Fibroblast of mammary gland (primary cell): Measurements from ENCODE around the gene NOS1AP.

Source experiments
- DNase-seq: peaks from one replicate; pipeline ENCODE4 v3.0.0-alpha.2; 2010; ENCODE audit warnings: low read depth
- H3K4me3 ChIP-seq: 2 replicates; pipeline ENCODE4 v1.5.1; 2011; ENCODE audit warnings: low read depth, mild to moderate bottlenecking, low read length, moderate library complexity; ENCODE audit not compliant: control insufficient read depth
- TF ChIP-seq, protein P1 (sequence below): conservative IDR thresholded peaks from 2 replicates; pipeline ENCODE4 v1.5.1; 2011; ENCODE audit warnings: low read depth, low read length, inconsistent platforms; ENCODE audit not compliant: control insufficient read depth, insufficient read depth

NOS1AP gene

DNA sequence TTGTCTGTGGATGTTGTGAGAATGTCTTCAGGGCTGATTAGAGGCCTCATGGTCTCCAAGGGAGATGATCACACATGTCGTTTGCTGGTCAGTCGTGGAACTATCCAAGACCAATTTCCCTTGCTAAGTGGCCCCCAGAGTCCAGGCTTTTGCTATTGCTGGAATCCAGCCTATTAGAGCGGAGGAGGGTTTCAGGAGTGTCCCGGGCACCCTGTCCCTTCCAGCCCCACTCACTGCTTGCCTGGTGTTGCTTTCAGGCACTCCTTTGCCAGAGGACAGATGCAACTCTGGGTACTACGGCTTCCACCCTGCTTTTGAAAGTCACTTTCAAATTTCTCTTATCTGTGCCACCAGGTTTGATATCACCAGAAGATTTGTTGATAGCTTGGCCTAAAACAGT, 149.1 kb downstream of the NOS1AP start:
- DNase-seq, result no peak
- no peak overlapping the region for H3K4me3 ChIP-seq
- TF ChIP-seq, protein P1, sequence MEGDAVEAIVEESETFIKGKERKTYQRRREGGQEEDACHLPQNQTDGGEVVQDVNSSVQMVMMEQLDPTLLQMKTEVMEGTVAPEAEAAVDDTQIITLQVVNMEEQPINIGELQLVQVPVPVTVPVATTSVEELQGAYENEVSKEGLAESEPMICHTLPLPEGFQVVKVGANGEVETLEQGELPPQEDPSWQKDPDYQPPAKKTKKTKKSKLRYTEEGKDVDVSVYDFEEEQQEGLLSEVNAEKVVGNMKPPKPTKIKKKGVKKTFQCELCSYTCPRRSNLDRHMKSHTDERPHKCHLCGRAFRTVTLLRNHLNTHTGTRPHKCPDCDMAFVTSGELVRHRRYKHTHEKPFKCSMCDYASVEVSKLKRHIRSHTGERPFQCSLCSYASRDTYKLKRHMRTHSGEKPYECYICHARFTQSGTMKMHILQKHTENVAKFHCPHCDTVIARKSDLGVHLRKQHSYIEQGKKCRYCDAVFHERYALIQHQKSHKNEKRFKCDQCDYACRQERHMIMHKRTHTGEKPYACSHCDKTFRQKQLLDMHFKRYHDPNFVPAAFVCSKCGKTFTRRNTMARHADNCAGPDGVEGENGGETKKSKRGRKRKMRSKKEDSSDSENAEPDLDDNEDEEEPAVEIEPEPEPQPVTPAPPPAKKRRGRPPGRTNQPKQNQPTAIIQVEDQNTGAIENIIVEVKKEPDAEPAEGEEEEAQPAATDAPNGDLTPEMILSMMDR, result no peak

DNA sequence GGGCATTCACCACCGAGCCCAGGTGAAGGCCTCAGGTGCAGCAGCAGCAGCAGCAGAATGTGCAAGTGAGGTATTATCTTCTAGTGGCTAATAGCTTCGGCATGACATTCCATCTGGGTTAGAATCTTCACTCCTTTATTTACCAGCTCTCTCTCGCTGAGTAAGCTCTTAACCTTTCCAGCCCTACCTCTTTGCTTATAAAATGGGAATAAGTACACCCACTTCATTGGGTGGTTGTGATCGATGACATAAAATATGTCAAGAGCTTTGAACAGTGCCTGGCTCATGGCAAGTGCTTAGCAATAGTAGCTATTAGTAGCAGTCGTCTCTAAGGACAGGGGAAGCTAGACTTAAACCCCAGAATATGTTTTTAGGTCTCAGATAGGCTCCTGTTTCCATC, 149.5 kb downstream of the NOS1AP start:
- DNase-seq, result no peak
- H3K4me3 ChIP-seq, result no peak overlapping the region
- TF ChIP-seq, protein P1, result no peak

DNA sequence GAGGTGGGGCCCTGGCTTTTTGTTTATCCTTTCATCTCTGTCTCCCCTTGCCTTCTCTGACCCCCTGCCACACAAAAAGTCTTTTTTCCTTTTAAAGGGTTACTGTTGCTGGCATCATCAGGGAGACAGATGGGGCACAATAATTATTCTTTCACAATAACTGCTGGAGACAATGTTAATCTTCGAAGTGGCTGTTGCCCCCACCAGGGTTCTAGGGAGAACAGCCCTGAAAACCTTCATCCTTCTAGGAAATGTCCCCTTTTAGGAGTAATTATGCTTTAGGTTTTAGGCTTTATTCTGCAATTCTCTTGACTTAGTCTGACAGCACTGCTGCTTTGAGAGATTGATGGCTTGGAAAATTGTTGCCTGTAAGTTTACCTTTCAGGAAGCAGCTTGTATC, 150.0 kb downstream of the NOS1AP start:
- TF ChIP-seq, protein P1, result no peak
- no peak overlapping the region for H3K4me3 ChIP-seq
- DNase-seq, result no peak

DNA sequence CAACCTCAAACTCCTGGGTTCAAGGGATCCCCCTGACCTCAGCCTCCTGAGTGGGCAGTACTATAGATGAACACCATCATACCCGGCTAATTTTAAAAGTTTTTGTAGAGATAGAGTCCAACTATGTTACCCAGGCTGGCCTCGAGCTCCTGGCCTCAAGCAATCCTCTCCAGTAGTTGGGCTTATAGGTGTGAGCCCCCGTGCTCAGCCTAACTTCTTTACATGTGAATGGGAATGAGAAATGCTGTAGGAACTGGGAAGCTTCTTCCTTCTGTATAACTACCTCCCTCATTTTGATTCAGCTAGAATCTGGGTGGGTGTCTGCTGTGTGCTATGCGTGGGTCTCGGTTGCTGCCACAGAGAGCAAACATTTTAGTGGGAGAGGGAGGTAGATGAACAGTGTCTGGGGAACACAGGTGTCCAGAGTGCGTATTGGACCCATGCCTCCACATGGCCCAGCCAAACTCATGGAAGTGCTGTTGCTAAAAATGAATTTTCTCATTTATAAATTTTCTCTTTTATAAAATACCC, 150.6 kb downstream of the NOS1AP start:
- no peak for DNase-seq
- TF ChIP-seq, protein P1, result no peak
- H3K4me3 ChIP-seq, result no peak overlapping the region

DNA sequence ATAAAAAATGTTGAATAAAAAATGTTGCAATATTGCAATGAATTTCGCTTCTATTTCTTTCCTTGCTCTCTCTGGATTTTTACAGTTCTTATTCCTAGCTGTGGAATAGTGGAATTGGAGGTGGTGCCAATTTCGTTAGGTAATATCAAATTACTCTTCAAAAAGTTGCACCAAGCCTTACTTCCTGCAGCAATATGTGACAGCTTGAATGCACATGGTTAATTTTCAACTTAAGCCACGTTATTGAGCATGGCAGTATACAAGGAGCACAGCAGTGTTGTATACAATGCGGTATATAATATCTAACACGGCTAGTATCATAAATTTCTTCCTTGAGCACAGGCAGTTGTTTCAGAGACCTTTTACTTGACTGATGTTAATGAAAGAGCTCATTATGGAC, 152.5 kb downstream of the NOS1AP start:
- no peak for DNase-seq
- H3K4me3 ChIP-seq, result no peak overlapping the region
- TF ChIP-seq, protein P1, result no peak

DNA sequence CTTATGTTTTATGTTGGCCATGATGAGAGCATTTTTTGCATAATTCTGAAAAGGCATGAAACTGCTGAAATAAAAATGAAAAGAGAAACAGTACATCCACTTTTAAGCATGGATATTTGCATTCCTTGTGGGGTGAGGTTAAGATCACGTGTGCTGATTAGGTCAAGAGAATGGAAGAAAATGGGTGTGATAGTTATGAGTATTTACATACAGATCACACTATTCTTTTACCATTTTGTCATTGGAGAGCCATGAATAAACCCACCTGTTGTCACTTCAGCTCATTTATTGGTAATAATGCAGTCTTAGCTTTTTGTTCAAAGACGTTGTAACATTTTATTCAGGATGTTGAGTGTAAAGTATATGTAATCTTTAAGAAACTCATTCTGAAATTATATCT, 153.2 kb downstream of the NOS1AP start:
- H3K4me3 ChIP-seq, result no peak overlapping the region
- TF ChIP-seq, protein P1, result no peak
- no peak for DNase-seq

DNA sequence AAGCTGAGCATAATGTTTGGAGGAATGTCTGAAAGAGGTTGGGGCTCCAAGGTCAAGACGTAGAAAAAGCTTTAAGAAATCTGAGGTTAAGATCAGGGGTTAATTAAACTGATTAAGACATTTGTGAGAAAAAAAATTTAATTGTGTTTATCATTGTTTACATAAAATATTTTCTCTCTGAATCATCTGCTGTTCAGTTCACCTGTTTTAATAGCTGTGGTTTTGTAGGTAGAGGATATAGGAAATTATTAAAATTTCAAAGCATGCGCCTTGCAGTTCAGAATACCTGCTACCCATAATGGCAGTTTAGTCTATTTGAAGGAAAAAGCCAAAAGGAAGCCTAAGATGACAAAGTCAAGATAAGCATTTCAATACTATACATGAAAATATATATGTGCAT, 154.0 kb downstream of the NOS1AP start:
- H3K4me3 ChIP-seq, result no peak overlapping the region
- no peak for DNase-seq
- TF ChIP-seq, protein P1, result no peak
